OCI-LY1 (cell line): ENCODE results near the gene CLBA1.
"Not testable (repeated sequence)": the region's sequence is repeated elsewhere in the genome, so short reads cannot be mapped to it uniquely, and the experiment has no call there.

Experiments
- EZH2 ChIP-seq: fragments of 200-600 bp; sonication (generic), shearing (Covaris generic); IDR thresholded peaks from 2 replicates; pipeline ENCODE4 v1.8.0; 2017; ENCODE audit warnings: borderline replicate concordance, mixed run types, mild to moderate bottlenecking, antibody characterized with exemption, low read length, moderate library complexity, mixed read lengths
- TF ChIP-seq, protein P1 (sequence below): fragments of 200-600 bp; sonication (generic), shearing (Covaris generic); IDR thresholded peaks from 2 replicates; pipeline ENCODE4 v1.5.1; 2017; ENCODE audit warnings: mild to moderate bottlenecking, antibody characterized with exemption, low read length, moderate library complexity, mixed read lengths

- not testable (repeated sequence) for TF ChIP-seq EZH2
- TF ChIP-seq, protein P1, sequence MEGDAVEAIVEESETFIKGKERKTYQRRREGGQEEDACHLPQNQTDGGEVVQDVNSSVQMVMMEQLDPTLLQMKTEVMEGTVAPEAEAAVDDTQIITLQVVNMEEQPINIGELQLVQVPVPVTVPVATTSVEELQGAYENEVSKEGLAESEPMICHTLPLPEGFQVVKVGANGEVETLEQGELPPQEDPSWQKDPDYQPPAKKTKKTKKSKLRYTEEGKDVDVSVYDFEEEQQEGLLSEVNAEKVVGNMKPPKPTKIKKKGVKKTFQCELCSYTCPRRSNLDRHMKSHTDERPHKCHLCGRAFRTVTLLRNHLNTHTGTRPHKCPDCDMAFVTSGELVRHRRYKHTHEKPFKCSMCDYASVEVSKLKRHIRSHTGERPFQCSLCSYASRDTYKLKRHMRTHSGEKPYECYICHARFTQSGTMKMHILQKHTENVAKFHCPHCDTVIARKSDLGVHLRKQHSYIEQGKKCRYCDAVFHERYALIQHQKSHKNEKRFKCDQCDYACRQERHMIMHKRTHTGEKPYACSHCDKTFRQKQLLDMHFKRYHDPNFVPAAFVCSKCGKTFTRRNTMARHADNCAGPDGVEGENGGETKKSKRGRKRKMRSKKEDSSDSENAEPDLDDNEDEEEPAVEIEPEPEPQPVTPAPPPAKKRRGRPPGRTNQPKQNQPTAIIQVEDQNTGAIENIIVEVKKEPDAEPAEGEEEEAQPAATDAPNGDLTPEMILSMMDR = not testable (repeated sequence)
Observed at GRCh38 chr14:105035616-105036015, 50.0 kb downstream of the CLBA1 start.
